GM12801 (cell line): ENCODE results near the gene SLC44A1.

Source experiments
- CTCF ChIP-seq: IDR thresholded peaks from one replicate; pipeline ENCODE4 v1.5.1; 2011; ENCODE audit warnings: control low read depth; ENCODE audit not compliant: insufficient read length; ENCODE audit errors: extremely low read depth

The SLC44A1 gene

GRCh38 chr9:105445203-105445881 lies 200.9 kb downstream of the SLC44A1 start:
- TF ChIP-seq CTCF = no peak

GRCh38 chr9:105447386-105447813 lies 202.9 kb downstream of the SLC44A1 start:
- TF ChIP-seq CTCF = no peak

- no peak for TF ChIP-seq CTCF
These were observed 203.7 kb downstream of the SLC44A1 start, which contains the start of gene FSD1L for GRCh38 chr9:105447814-105448812. Gene FSD1L (plus strand): TSS chr9:105448034. CDS start chr9:105448221, 187 bp downstream.

GRCh38 chr9:105449081-105449480 lies 204.6 kb downstream of the SLC44A1 start:
- TF ChIP-seq CTCF = no peak

- TF ChIP-seq CTCF = no peak
These were observed 207.7 kb downstream of the SLC44A1 start for GRCh38 chr9:105452185-105452584.

- no peak for TF ChIP-seq CTCF
These were observed 211.5 kb downstream of the SLC44A1 start for GRCh38 chr9:105455836-105456475.

- no peak for TF ChIP-seq CTCF
These were observed 213.3 kb downstream of the SLC44A1 start for GRCh38 chr9:105457560-105458294.
